ENCODE measurements around the gene SULT1A2. TPM values are rescaled to one million over a fixed set of nuclear protein-coding genes. Genes with fewer than 3 reads are reported as not detected.
"Not testable (repeated sequence)": the region's sequence is repeated elsewhere in the genome, so short reads cannot be mapped to it uniquely, and the experiment has no call there.

The SULT1A2 gene
- total RNA-seq, 1 experiment from 2014 or later = 0.43 TPM

GRCh38 chr16:28603381-28604185 lies 6.7 kb upstream of the SULT1A2 start:
- no peaks in the 10 kb centered on the region for H3K4me1 Mint-ChIP-seq (ENCODE audit: low read depth, unreplicated experiment)
- H3K27ac Mint-ChIP-seq (ENCODE audit: unreplicated experiment) = no peak overlapping the region
- peaks cover 6% of the 10 kb centered on the region for H3K36me3 Mint-ChIP-seq (ENCODE audit: insufficient read depth, unreplicated experiment)
- H3K9me3 Mint-ChIP-seq (ENCODE audit: unreplicated experiment) = no peaks in the 10 kb centered on the region
- Histone ChIP-seq H3K27me3 (replicated peaks; ENCODE audit: control insufficient read depth, insufficient read depth, low read length) (no peaks in the 10 kb centered on the region), H3K4me3 (ENCODE audit: low read depth, low read length) (no peak overlapping the region), H3K36me3 (ENCODE audit: control insufficient read depth, insufficient read depth, low read length) (no peaks in the 10 kb centered on the region), H3K4me1 (no peaks in the 10 kb centered on the region), H3K9me3 (no peaks in the 10 kb centered on the region)
- no peaks in the 10 kb centered on the region for H3K27me3 Mint-ChIP-seq (ENCODE audit: insufficient read depth, unreplicated experiment)
- no TSS peak for BruUV-seq (replicated peaks)
- POLR2A ChIA-PET = no interaction called here
- H3K4me3 Mint-ChIP-seq (ENCODE audit: unreplicated experiment) = no peak overlapping the region
- intact Hi-C loops (cut with micrococcal nuclease; ENCODE audit: unreplicated experiment) = no loop called here
- TF ChIP-seq CTCF (IDR thresholded peaks at IDR 0.05; ENCODE audit: insufficient read depth in 1 of 2, low read depth in 1 of 2, low read length in 1 of 2, severe bottlenecking in 1 of 2, unreplicated experiment in 1 of 2) = no peak
- no peak for DNase-seq
- CTCF ChIA-PET = no interaction called here

- Histone ChIP-seq H3K9me3 (no peaks in the 10 kb centered on the region), H3K4me3 (ENCODE audit: low read depth, low read length) (no peak overlapping the region), H3K36me3 (ENCODE audit: control insufficient read depth, insufficient read depth, low read length) (no peaks in the 10 kb centered on the region), H3K27me3 (replicated peaks; ENCODE audit: control insufficient read depth, insufficient read depth, low read length) (no peaks in the 10 kb centered on the region), H3K4me1 (peaks cover 7% of the 10 kb centered on the region)
- H3K4me1 Mint-ChIP-seq (ENCODE audit: low read depth, unreplicated experiment) = peaks cover 7% of the 10 kb centered on the region
- intact Hi-C loops (cut with micrococcal nuclease; ENCODE audit: unreplicated experiment) = no loop called here
- ChIA-PET POLR2A (no interaction called here), CTCF (no interaction called here)
- H3K27me3 Mint-ChIP-seq (ENCODE audit: insufficient read depth, unreplicated experiment) = no peaks in the 10 kb centered on the region
- TF ChIP-seq CTCF (IDR thresholded peaks at IDR 0.05; ENCODE audit: insufficient read depth in 1 of 2, low read depth in 1 of 2, low read length in 1 of 2, severe bottlenecking in 1 of 2, unreplicated experiment in 1 of 2) = no peak
- H3K4me3 Mint-ChIP-seq (ENCODE audit: unreplicated experiment) = no peak overlapping the region
- no peak for DNase-seq
- BruUV-seq (replicated peaks) = no TSS peak
- no peaks in the 10 kb centered on the region for H3K9me3 Mint-ChIP-seq (ENCODE audit: unreplicated experiment)
- no peak overlapping the region for H3K27ac Mint-ChIP-seq (ENCODE audit: unreplicated experiment)
- H3K36me3 Mint-ChIP-seq (ENCODE audit: insufficient read depth, unreplicated experiment) = peaks cover 6% of the 10 kb centered on the region
Measured at GRCh38 chr16:28602529-28602928, 5.7 kb upstream of the SULT1A2 start.

GRCh38 chr16:28602062-28602461 lies 5.2 kb upstream of the SULT1A2 start:
- H3K4me1 Mint-ChIP-seq (ENCODE audit: low read depth, unreplicated experiment) = peaks cover 12% of the 10 kb centered on the region
- H3K27me3 ChIP-seq (replicated peaks; ENCODE audit: control insufficient read depth, insufficient read depth, low read length); POLR2A ChIA-PET; intact Hi-C loops (cut with micrococcal nuclease; ENCODE audit: unreplicated experiment); H3K9me3 Mint-ChIP-seq (ENCODE audit: unreplicated experiment); H3K36me3 ChIP-seq (ENCODE audit: control insufficient read depth, insufficient read depth, low read length); H3K9me3 ChIP-seq; DNase-seq; BruUV-seq (replicated peaks); H3K27ac Mint-ChIP-seq (ENCODE audit: unreplicated experiment); H3K4me3 ChIP-seq (ENCODE audit: low read depth, low read length); H3K27me3 Mint-ChIP-seq (ENCODE audit: insufficient read depth, unreplicated experiment); H3K4me3 Mint-ChIP-seq (ENCODE audit: unreplicated experiment); H3K36me3 Mint-ChIP-seq (ENCODE audit: insufficient read depth, unreplicated experiment); CTCF ChIA-PET; H3K4me1 ChIP-seq: not testable (repeated sequence)

GRCh38 chr16:28601589-28601988 lies 4.7 kb upstream of the SULT1A2 start:
- H3K4me3 Mint-ChIP-seq (ENCODE audit: unreplicated experiment) = not testable (repeated sequence)

GRCh38 chr16:28600965-28601364 lies 4.1 kb upstream of the SULT1A2 start:
- CTCF ChIA-PET; H3K36me3 Mint-ChIP-seq (ENCODE audit: insufficient read depth, unreplicated experiment); DNase-seq; H3K4me3 ChIP-seq (ENCODE audit: low read depth, low read length); POLR2A ChIA-PET; H3K27me3 Mint-ChIP-seq (ENCODE audit: insufficient read depth, unreplicated experiment); intact Hi-C loops (cut with micrococcal nuclease; ENCODE audit: unreplicated experiment); H3K4me3 Mint-ChIP-seq (ENCODE audit: unreplicated experiment); H3K4me1 ChIP-seq; H3K9me3 ChIP-seq; BruUV-seq (replicated peaks); H3K36me3 ChIP-seq (ENCODE audit: control insufficient read depth, insufficient read depth, low read length); H3K9me3 Mint-ChIP-seq (ENCODE audit: unreplicated experiment); H3K27me3 ChIP-seq (replicated peaks; ENCODE audit: control insufficient read depth, insufficient read depth, low read length); H3K27ac Mint-ChIP-seq (ENCODE audit: unreplicated experiment): not testable (repeated sequence)
- peaks cover 12% of the 10 kb centered on the region for H3K4me1 Mint-ChIP-seq (ENCODE audit: low read depth, unreplicated experiment)

More at GRCh38 chr16:28601589-28601988, 4.7 kb upstream of the SULT1A2 start:
- H3K4me3 ChIP-seq (ENCODE audit: low read depth, low read length); H3K9me3 ChIP-seq; DNase-seq; H3K27ac Mint-ChIP-seq (ENCODE audit: unreplicated experiment); H3K36me3 Mint-ChIP-seq (ENCODE audit: insufficient read depth, unreplicated experiment); POLR2A ChIA-PET; CTCF ChIA-PET; H3K9me3 Mint-ChIP-seq (ENCODE audit: unreplicated experiment); H3K4me1 ChIP-seq; intact Hi-C loops (cut with micrococcal nuclease; ENCODE audit: unreplicated experiment); H3K27me3 Mint-ChIP-seq (ENCODE audit: insufficient read depth, unreplicated experiment); H3K27me3 ChIP-seq (replicated peaks; ENCODE audit: control insufficient read depth, insufficient read depth, low read length); H3K36me3 ChIP-seq (ENCODE audit: control insufficient read depth, insufficient read depth, low read length); BruUV-seq (replicated peaks): not testable (repeated sequence)
- H3K4me1 Mint-ChIP-seq (ENCODE audit: low read depth, unreplicated experiment) = peaks cover 12% of the 10 kb centered on the region
